Measurements from ENCODE around the gene C4orf33. TPM values are rescaled to one million over a fixed set of nuclear protein-coding genes. Genes with fewer than 3 reads are reported as not detected.

The C4orf33 gene
- total and polyA plus RNA-seq, 5 donors from 2014 or later: 4.2 to 18.8 (median 6.6) TPM

DNA sequence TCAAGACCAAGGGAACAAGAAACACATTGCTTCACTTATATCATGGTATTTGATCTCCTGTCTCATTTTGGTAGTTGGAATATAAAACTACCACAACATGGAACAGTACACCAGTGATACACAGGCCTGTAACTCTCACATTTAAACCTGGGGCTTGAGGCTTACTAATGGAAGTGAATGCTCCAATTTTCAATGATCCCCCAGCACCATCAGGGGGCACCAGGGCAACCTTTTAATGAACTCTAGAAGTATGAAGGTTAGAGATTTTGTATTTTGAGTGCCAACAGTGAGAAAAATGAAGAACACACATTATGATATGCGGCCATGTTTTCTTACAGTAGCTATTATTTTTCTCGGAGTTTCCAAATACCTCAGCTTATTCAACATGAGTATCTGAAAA is 50.7 kb downstream of the C4orf33 start:
- Mint-ChIP-seq H3K36me3 (no peaks in the 10 kb centered on the region), H3K4me3 (no peak overlapping the region), H3K9me3 (no peaks in the 10 kb centered on the region), H3K4me1 (peaks cover 0 to 2% (median 0%) of the 10 kb centered on the region in 4 donors), H3K27ac (no peak overlapping the region), H3K27me3 (peaks cover 25% of the 10 kb centered on the region)
- Histone ChIP-seq H3K4me1 (ENCODE audit: control insufficient read depth, insufficient read depth, low read length, poor library complexity, severe bottlenecking) (no peaks in the 10 kb centered on the region), H3K36me3 (ENCODE audit: control insufficient read depth, insufficient read depth, low read length) (no peaks in the 10 kb centered on the region), H3K4me3 (ENCODE audit: low read depth, low read length) (no peak overlapping the region), H3K27ac (ENCODE audit: insufficient read depth, low read length, poor library complexity, severe bottlenecking) (no peak overlapping the region), H3K9me3 (ENCODE audit: control insufficient read depth in 2 of 2, low read length in 2 of 2) (no peaks in the 10 kb centered on the region), H3K27me3 (ENCODE audit: control insufficient read depth, insufficient read depth, low read length) (peaks cover 10% of the 10 kb centered on the region)
- no peak for DNase-seq
- no peak for ATAC-seq (ENCODE audit: low read depth in 2 of 2)

DNA sequence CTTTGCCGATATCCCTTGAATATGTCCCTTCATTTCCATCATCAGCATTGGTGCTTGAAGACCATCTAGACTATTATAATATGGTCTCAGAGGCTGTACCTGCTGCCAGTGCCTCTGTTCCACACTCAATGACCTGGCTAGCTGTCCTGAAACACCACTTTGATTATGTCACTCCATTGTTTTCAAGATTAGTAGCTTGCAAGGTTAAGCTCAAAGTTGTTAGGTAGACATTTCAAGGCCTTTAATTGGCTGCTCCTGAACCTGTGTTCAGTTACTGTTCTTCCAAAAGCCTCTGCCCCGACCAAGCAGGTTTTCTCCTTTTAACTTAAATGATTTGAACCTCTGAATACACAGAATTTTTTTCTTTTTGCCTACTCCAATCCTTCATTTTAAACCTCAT is 52.9 kb downstream of the C4orf33 start:
- H3K4me3 ChIP-seq (ENCODE audit: low read depth, low read length): no peak overlapping the region
- no peak overlapping the region for H3K27ac ChIP-seq (ENCODE audit: insufficient read depth, low read length, poor library complexity, severe bottlenecking)
- no peak overlapping the region for H3K4me3 Mint-ChIP-seq
- peaks cover 0 to 2% (median 0%) of the 10 kb centered on the region in 4 donors for H3K4me1 Mint-ChIP-seq
- H3K27me3 ChIP-seq (ENCODE audit: control insufficient read depth, insufficient read depth, low read length): peaks cover 7% of the 10 kb centered on the region
- no peaks in the 10 kb centered on the region for H3K9me3 ChIP-seq (ENCODE audit: control insufficient read depth in 2 of 2, low read length in 2 of 2)
- no peaks in the 10 kb centered on the region for H3K36me3 Mint-ChIP-seq
- H3K27ac Mint-ChIP-seq: no peak overlapping the region
- peaks cover 18% of the 10 kb centered on the region for H3K27me3 Mint-ChIP-seq
- no peaks in the 10 kb centered on the region for H3K36me3 ChIP-seq (ENCODE audit: control insufficient read depth, insufficient read depth, low read length)
- ATAC-seq (ENCODE audit: low read depth in 2 of 2): no peak
- no peak for DNase-seq
- H3K9me3 Mint-ChIP-seq: no peaks in the 10 kb centered on the region
- no peaks in the 10 kb centered on the region for H3K4me1 ChIP-seq (ENCODE audit: control insufficient read depth, insufficient read depth, low read length, poor library complexity, severe bottlenecking)

DNA sequence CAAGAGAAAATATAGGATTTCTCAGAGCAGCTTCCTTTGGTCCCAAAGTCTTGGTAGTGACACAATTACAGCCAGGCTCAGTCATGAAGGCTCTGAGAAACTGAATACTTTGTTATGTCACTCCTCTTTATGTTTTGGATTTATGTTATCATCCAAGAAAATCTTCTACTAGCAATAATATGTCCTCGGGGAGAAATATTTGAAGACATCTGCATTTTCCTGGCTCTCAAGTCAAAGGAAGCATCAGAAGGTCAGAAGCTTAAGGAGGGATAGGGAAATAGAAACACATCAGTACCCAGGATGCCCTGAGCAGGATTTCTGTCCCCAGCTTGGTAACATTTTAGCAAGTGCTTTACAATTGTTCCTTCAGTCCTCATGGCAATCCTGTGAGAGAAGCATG is 54.0 kb downstream of the C4orf33 start:
- Histone ChIP-seq H3K9me3 (ENCODE audit: control insufficient read depth in 2 of 2, low read length in 2 of 2) (no peaks in the 10 kb centered on the region), H3K36me3 (ENCODE audit: control insufficient read depth, insufficient read depth, low read length) (no peaks in the 10 kb centered on the region), H3K27ac (ENCODE audit: insufficient read depth, low read length, poor library complexity, severe bottlenecking) (no peak overlapping the region), H3K27me3 (ENCODE audit: control insufficient read depth, insufficient read depth, low read length) (peaks cover 4% of the 10 kb centered on the region), H3K4me3 (ENCODE audit: low read depth, low read length) (no peak overlapping the region), H3K4me1 (ENCODE audit: control insufficient read depth, insufficient read depth, low read length, poor library complexity, severe bottlenecking) (no peaks in the 10 kb centered on the region)
- ATAC-seq (ENCODE audit: low read depth in 2 of 2) (no peak), DNase-seq (no peak)
- H3K36me3 Mint-ChIP-seq: no peaks in the 10 kb centered on the region
- no peak overlapping the region for H3K4me3 Mint-ChIP-seq
- peaks cover 0 to 2% (median 0%) of the 10 kb centered on the region in 4 donors for H3K4me1 Mint-ChIP-seq
- H3K9me3 Mint-ChIP-seq: no peaks in the 10 kb centered on the region
- H3K27ac Mint-ChIP-seq: peak overlapping the region in 1 of 3 donors; percentile 12
- H3K27me3 Mint-ChIP-seq: peaks cover 12% of the 10 kb centered on the region

DNA sequence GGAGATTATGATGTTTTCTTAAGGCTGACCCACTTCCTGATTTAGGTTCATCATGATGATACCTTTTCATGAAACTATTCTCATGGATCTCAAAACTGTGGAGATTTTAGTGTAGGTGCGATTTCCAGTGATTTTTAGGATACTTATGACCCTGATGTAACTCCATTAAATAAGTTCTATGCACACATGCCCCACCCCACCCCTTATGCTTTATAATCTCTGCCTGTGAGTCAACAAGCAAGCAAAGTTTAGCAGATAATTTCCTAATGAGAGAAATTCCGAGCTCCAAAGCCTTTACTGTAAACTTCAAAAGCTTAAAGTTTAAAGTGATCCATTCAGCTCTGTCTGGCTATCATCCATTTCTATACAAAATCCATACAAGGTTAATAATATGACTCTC is 56.4 kb downstream of the C4orf33 start:
- Histone ChIP-seq H3K4me1 (ENCODE audit: control insufficient read depth, insufficient read depth, low read length, poor library complexity, severe bottlenecking) (no peaks in the 10 kb centered on the region), H3K36me3 (ENCODE audit: control insufficient read depth, insufficient read depth, low read length) (no peaks in the 10 kb centered on the region), H3K27ac (ENCODE audit: insufficient read depth, low read length, poor library complexity, severe bottlenecking) (no peak overlapping the region), H3K4me3 (ENCODE audit: low read depth, low read length) (no peak overlapping the region), H3K9me3 (ENCODE audit: control insufficient read depth in 2 of 2, low read length in 2 of 2) (no peaks in the 10 kb centered on the region), H3K27me3 (ENCODE audit: control insufficient read depth, insufficient read depth, low read length) (peaks cover 4% of the 10 kb centered on the region)
- Mint-ChIP-seq H3K27ac (no peak overlapping the region), H3K27me3 (peaks cover 15% of the 10 kb centered on the region), H3K4me1 (peaks cover 0 to 2% (median 0%) of the 10 kb centered on the region in 4 donors), H3K36me3 (no peaks in the 10 kb centered on the region), H3K9me3 (no peaks in the 10 kb centered on the region), H3K4me3 (no peak overlapping the region)
- ATAC-seq (ENCODE audit: low read depth in 2 of 2): no peak
- DNase-seq: no peak

DNA sequence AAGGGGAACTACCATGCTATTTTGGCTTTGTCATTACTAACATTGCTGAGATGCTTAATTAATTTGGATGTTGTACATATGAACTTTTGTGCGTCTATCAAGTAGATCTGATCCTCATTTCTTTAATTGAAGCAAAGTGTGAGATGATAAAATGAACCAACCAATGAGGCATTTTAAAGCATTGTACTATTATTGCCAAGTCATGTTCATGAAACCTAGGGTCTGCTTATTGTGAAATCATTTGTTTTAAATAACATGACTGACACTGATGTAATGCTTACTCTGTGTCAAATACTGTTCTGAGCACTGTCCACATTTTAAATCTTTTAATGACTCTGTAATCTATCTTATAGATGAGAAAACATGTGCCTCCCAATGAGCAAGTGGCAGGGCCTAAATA is 57.7 kb downstream of the C4orf33 start:
- peaks cover 19% of the 10 kb centered on the region for H3K27me3 Mint-ChIP-seq
- Histone ChIP-seq H3K27ac (ENCODE audit: insufficient read depth, low read length, poor library complexity, severe bottlenecking) (no peak overlapping the region), H3K4me1 (ENCODE audit: control insufficient read depth, insufficient read depth, low read length, poor library complexity, severe bottlenecking) (no peaks in the 10 kb centered on the region), H3K9me3 (ENCODE audit: control insufficient read depth in 2 of 2, low read length in 2 of 2) (no peaks in the 10 kb centered on the region), H3K27me3 (ENCODE audit: control insufficient read depth, insufficient read depth, low read length) (peaks cover 4% of the 10 kb centered on the region), H3K4me3 (ENCODE audit: low read depth, low read length) (no peak overlapping the region), H3K36me3 (ENCODE audit: control insufficient read depth, insufficient read depth, low read length) (no peaks in the 10 kb centered on the region)
- peaks cover 0 to 2% (median 0%) of the 10 kb centered on the region in 4 donors for H3K4me1 Mint-ChIP-seq
- no peak overlapping the region for H3K4me3 Mint-ChIP-seq
- DNase-seq (no peak), ATAC-seq (ENCODE audit: low read depth in 2 of 2) (no peak)
- no peaks in the 10 kb centered on the region for H3K36me3 Mint-ChIP-seq
- H3K27ac Mint-ChIP-seq: no peak overlapping the region
- peaks cover 0 to 1% (median 0%) of the 10 kb centered on the region in 7 donors for H3K9me3 Mint-ChIP-seq

DNA sequence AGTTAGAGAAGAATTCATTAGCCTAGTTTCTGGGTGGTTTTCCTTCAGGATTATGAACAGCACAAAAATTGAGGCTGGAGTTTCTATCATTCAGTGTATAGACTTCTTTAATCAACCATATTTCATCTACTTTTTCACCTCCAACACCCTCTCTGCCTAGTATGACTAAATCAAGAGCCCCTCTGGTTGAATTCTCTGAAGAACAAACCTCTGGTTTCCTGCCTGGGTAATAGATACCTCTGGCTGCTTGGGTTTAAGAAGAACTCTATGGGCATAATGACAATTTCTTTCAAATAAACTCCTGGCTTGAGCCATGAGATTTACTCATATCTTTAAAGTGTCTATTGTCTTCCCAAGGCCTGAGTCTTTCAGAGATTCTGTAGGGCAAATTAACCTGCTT is 66.5 kb downstream of the C4orf33 start:
- H3K27ac Mint-ChIP-seq: no peak overlapping the region
- peaks cover 24% of the 10 kb centered on the region for H3K27me3 Mint-ChIP-seq
- no peaks in the 10 kb centered on the region for H3K36me3 ChIP-seq (ENCODE audit: control insufficient read depth, insufficient read depth, low read length)
- ATAC-seq (ENCODE audit: low read depth in 2 of 2) (no peak), DNase-seq (peak in 1 of 3 donors; percentile 4)
- H3K36me3 Mint-ChIP-seq: no peaks in the 10 kb centered on the region
- no peak overlapping the region for H3K4me3 ChIP-seq (ENCODE audit: low read depth, low read length)
- no peak overlapping the region for H3K27ac ChIP-seq (ENCODE audit: insufficient read depth, low read length, poor library complexity, severe bottlenecking)
- H3K4me1 Mint-ChIP-seq: no peaks in the 10 kb centered on the region
- no peaks in the 10 kb centered on the region for H3K4me1 ChIP-seq (ENCODE audit: control insufficient read depth, insufficient read depth, low read length, poor library complexity, severe bottlenecking)
- peaks cover 0 to 5% (median 2%) of the 10 kb centered on the region in 7 donors for H3K9me3 Mint-ChIP-seq
- H3K4me3 Mint-ChIP-seq: no peak overlapping the region
- H3K27me3 ChIP-seq (ENCODE audit: control insufficient read depth, insufficient read depth, low read length): peaks cover 7% of the 10 kb centered on the region
- H3K9me3 ChIP-seq (ENCODE audit: control insufficient read depth in 2 of 2, low read length in 2 of 2): no peaks in the 10 kb centered on the region

DNA sequence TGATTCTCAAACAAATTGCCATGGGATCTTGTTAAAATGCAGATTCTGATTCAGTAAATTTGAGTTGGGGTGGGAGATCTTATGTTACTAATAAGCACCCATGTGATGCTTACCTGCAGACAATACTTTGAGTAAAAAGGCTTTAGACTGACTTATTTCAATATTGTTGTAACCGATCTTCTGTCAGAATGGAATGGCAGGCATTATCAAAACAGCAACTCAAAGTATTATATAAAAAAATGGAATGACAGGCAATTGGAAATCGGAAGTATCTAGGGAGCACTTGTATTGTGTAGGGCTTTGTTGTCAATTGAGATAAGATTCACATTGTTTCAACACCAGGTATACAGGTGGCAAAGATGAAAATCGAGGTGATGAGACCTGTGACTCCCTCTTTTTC is 67.5 kb downstream of the C4orf33 start:
- H3K27me3 Mint-ChIP-seq: peaks cover 19% of the 10 kb centered on the region

DNA sequence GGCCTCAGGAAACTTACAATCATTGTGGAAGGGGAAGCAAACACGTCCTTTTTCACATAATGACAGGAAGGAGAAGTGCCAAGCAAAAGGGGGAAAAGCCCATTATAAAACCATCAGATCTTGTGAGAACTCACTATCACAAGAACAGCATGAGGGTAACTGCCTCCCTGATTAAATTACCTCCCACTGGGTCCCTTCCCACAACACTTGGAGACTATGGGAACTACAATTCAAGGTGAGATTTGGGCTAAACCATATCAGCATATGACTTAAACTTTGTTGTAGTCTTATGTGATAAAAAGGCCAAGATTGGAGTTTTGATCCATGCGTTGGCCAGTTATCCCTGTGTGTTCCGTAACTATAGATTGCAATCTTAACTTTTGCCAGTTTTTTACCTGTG is 68.3 kb downstream of the C4orf33 start:
- H3K27ac ChIP-seq (ENCODE audit: insufficient read depth, low read length, poor library complexity, severe bottlenecking): no peak overlapping the region
- DNase-seq (no peak), ATAC-seq (ENCODE audit: low read depth in 2 of 2) (no peak)
- H3K4me3 Mint-ChIP-seq: no peak overlapping the region
- H3K4me3 ChIP-seq (ENCODE audit: low read depth, low read length): no peak overlapping the region
- H3K9me3 Mint-ChIP-seq: peaks cover 0 to 5% (median 2%) of the 10 kb centered on the region in 7 donors
- peaks cover 27% of the 10 kb centered on the region for H3K27me3 Mint-ChIP-seq
- H3K36me3 Mint-ChIP-seq: no peaks in the 10 kb centered on the region
- no peaks in the 10 kb centered on the region for H3K36me3 ChIP-seq (ENCODE audit: control insufficient read depth, insufficient read depth, low read length)
- peaks cover 0 to 2% (median 0%) of the 10 kb centered on the region in 4 donors for H3K4me1 Mint-ChIP-seq
- no peaks in the 10 kb centered on the region for H3K4me1 ChIP-seq (ENCODE audit: control insufficient read depth, insufficient read depth, low read length, poor library complexity, severe bottlenecking)
- no peaks in the 10 kb centered on the region for H3K9me3 ChIP-seq (ENCODE audit: control insufficient read depth in 2 of 2, low read length in 2 of 2)
- H3K27me3 ChIP-seq (ENCODE audit: control insufficient read depth, insufficient read depth, low read length): peaks cover 7% of the 10 kb centered on the region
- no peak overlapping the region for H3K27ac Mint-ChIP-seq

More for the DNA sequence above, 67.5 kb downstream of the C4orf33 start:
- no peaks in the 10 kb centered on the region for H3K9me3 ChIP-seq (ENCODE audit: control insufficient read depth in 2 of 2, low read length in 2 of 2)
- no peak overlapping the region for H3K27ac ChIP-seq (ENCODE audit: insufficient read depth, low read length, poor library complexity, severe bottlenecking)
- Mint-ChIP-seq H3K27ac (no peak overlapping the region), H3K9me3 (peaks cover 0 to 5% (median 2%) of the 10 kb centered on the region in 7 donors), H3K4me3 (no peak overlapping the region), H3K4me1 (peaks cover 0 to 2% (median 0%) of the 10 kb centered on the region in 4 donors), H3K36me3 (no peaks in the 10 kb centered on the region)
- H3K4me1 ChIP-seq (ENCODE audit: control insufficient read depth, insufficient read depth, low read length, poor library complexity, severe bottlenecking): no peaks in the 10 kb centered on the region
- DNase-seq (no peak), ATAC-seq (ENCODE audit: low read depth in 2 of 2) (no peak)
- peaks cover 7% of the 10 kb centered on the region for H3K27me3 ChIP-seq (ENCODE audit: control insufficient read depth, insufficient read depth, low read length)
- H3K36me3 ChIP-seq (ENCODE audit: control insufficient read depth, insufficient read depth, low read length): no peaks in the 10 kb centered on the region
- H3K4me3 ChIP-seq (ENCODE audit: low read depth, low read length): no peak overlapping the region
